ENCODE results near the gene POLN. TPM values are rescaled to one million over a fixed set of nuclear protein-coding genes. Genes with fewer than 3 reads are reported as not detected.

The POLN gene
- polyA plus RNA-seq, 1 donor (not counting 4 experiments of a cell fraction or from before 2014, with no cell fraction given): 1.3 TPM

- Histone ChIP-seq H3K79me2 (ENCODE audit: control insufficient read depth, insufficient read depth, low read length) (no peaks in the 10 kb centered on the region), H4K20me1 (ENCODE audit: control insufficient read depth, extremely low read depth, insufficient read depth, low read length) (no peaks in the 10 kb centered on the region), H3K27me3 (ENCODE audit: control insufficient read depth, extremely low read depth, insufficient read depth, low read length) (peaks cover 38% of the 10 kb centered on the region), H3K4me1 (ENCODE audit: control insufficient read depth, extremely low read depth, insufficient read depth, low read length) (no peaks in the 10 kb centered on the region), H3K36me3 (ENCODE audit: control insufficient read depth in 2 of 2, extremely low read depth in 1 of 2, insufficient read depth in 2 of 2, low read length in 2 of 2) (no peaks in the 10 kb centered on the region), H3K27ac (ENCODE audit: control insufficient read depth, insufficient read depth, low read length) (no peak overlapping the region), H3K4me3 (ENCODE audit: control insufficient read depth in 2 of 3, extremely low read depth in 1 of 3, insufficient read depth in 2 of 3, low read depth in 1 of 3, low read length in 3 of 3) (no peak overlapping the region), H3K4me2 (ENCODE audit: control insufficient read depth, extremely low read depth, insufficient read depth, low read depth, low read length) (no peak overlapping the region), H2AFZ (ENCODE audit: control insufficient read depth, low read length) (no peak overlapping the region), H3K9me1 (ENCODE audit: control insufficient read depth, extremely low read depth, insufficient read depth, low read length) (no peaks in the 10 kb centered on the region), H3K9me3 (ENCODE audit: control insufficient read depth, low read depth, low read length) (no peaks in the 10 kb centered on the region), H3K9ac (ENCODE audit: control insufficient read depth, extremely low read depth, insufficient read depth, low read length) (no peak overlapping the region)
- TF ChIP-seq EZH2 (IDR thresholded peaks at IDR 0.05; ENCODE audit: low read length) (no peak), CTCF (optimal IDR thresholded peaks at IDR 0.05 in 1 of 3, IDR thresholded peaks at IDR 0.05 in 1 of 3, conservative IDR thresholded peaks at IDR 0.05 in 1 of 3; ENCODE audit: extremely low read depth in 1 of 3, insufficient read depth in 2 of 3, low read length in 3 of 3) (no peak)
- dilution Hi-C loops (cut with MboI; ENCODE audit: extremely low pct_ligation_motif_present, low sequenced_read_pairs): no loop called here
- DNase-seq (ENCODE audit: low read depth, low spot score) (no peak), FAIRE-seq (no peak)
These were observed 195.6 kb downstream of the POLN start for GRCh38 chr4:2046031-2046961.

- dilution Hi-C loops (cut with MboI; ENCODE audit: extremely low pct_ligation_motif_present, low sequenced_read_pairs): no loop called here
- DNase-seq (ENCODE audit: low read depth, low spot score): no peak
- Histone ChIP-seq H3K4me1 (ENCODE audit: control insufficient read depth, extremely low read depth, insufficient read depth, low read length) (no peaks in the 10 kb centered on the region), H3K4me2 (ENCODE audit: control insufficient read depth, extremely low read depth, insufficient read depth, low read depth, low read length) (no peak overlapping the region), H3K27ac (ENCODE audit: control insufficient read depth, insufficient read depth, low read length) (no peak overlapping the region), H3K9me3 (ENCODE audit: control insufficient read depth, low read depth, low read length) (no peaks in the 10 kb centered on the region), H4K20me1 (ENCODE audit: control insufficient read depth, extremely low read depth, insufficient read depth, low read length) (no peaks in the 10 kb centered on the region), H3K9ac (ENCODE audit: control insufficient read depth, extremely low read depth, insufficient read depth, low read length) (no peak overlapping the region), H3K27me3 (ENCODE audit: control insufficient read depth, extremely low read depth, insufficient read depth, low read length) (peaks cover 42% of the 10 kb centered on the region), H3K4me3 (ENCODE audit: control insufficient read depth in 2 of 3, extremely low read depth in 1 of 3, insufficient read depth in 2 of 3, low read depth in 1 of 3, low read length in 3 of 3) (no peak overlapping the region), H3K9me1 (ENCODE audit: control insufficient read depth, extremely low read depth, insufficient read depth, low read length) (no peaks in the 10 kb centered on the region), H3K36me3 (ENCODE audit: control insufficient read depth in 2 of 2, extremely low read depth in 1 of 2, insufficient read depth in 2 of 2, low read length in 2 of 2) (no peaks in the 10 kb centered on the region), H3K79me2 (ENCODE audit: control insufficient read depth, insufficient read depth, low read length) (no peaks in the 10 kb centered on the region), H2AFZ (ENCODE audit: control insufficient read depth, low read length) (no peak overlapping the region)
- no peak for FAIRE-seq
- TF ChIP-seq EZH2 (IDR thresholded peaks at IDR 0.05; ENCODE audit: low read length) (no peak), CTCF (optimal IDR thresholded peaks at IDR 0.05 in 1 of 3, IDR thresholded peaks at IDR 0.05 in 1 of 3, conservative IDR thresholded peaks at IDR 0.05 in 1 of 3; ENCODE audit: extremely low read depth in 1 of 3, insufficient read depth in 2 of 3, low read length in 3 of 3) (no peak)
These were observed 196.4 kb downstream of the POLN start for GRCh38 chr4:2045518-2045951.

Data from keratinocyte (primary cell).